VCaP (cell line): ENCODE data around the gene LDB3.

Experiments
- H3K27ac ChIP-seq: fragments of 450-650 bp; 2 replicates; pipeline ENCODE4 v1.5.1; 2017
- TF ChIP-seq, protein P1 (sequence below): fragments of 450-650 bp; conservative IDR thresholded peaks from 2 replicates; pipeline ENCODE4 v1.5.1; 2017; ENCODE audit warnings: mild to moderate bottlenecking, moderate library complexity

LDB3 gene

GRCh38 chr10:86689146-86689545, 20.8 kb downstream of the LDB3 start:
- H3K27ac ChIP-seq, result no peak overlapping the region
- TF ChIP-seq, protein P1, sequence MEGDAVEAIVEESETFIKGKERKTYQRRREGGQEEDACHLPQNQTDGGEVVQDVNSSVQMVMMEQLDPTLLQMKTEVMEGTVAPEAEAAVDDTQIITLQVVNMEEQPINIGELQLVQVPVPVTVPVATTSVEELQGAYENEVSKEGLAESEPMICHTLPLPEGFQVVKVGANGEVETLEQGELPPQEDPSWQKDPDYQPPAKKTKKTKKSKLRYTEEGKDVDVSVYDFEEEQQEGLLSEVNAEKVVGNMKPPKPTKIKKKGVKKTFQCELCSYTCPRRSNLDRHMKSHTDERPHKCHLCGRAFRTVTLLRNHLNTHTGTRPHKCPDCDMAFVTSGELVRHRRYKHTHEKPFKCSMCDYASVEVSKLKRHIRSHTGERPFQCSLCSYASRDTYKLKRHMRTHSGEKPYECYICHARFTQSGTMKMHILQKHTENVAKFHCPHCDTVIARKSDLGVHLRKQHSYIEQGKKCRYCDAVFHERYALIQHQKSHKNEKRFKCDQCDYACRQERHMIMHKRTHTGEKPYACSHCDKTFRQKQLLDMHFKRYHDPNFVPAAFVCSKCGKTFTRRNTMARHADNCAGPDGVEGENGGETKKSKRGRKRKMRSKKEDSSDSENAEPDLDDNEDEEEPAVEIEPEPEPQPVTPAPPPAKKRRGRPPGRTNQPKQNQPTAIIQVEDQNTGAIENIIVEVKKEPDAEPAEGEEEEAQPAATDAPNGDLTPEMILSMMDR, result no peak

DNA sequence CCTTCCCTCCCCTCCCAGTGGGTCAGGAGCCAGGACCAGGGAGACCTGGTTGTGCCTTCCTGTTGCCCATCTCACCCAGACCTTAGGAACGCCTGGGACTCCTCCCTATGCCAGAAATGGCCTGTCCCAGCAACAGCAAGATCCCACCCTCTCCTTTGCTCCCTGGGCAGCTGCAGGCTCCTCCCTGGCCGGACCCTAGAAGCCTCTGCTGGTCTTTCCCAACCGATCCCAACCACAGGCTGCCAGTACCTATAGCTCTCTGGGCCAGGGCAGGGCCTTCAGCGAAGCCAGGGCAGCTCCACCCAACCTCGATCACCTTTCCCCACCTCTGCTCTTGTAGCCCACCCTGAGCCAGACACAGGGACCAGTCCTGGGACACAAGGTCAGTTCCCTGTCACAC, 21.9 kb downstream of the LDB3 start:
- TF ChIP-seq, protein P1, result no peak
- H3K27ac ChIP-seq, result no peak overlapping the region

GRCh38 chr10:86690657-86691084, 22.4 kb downstream of the LDB3 start:
- TF ChIP-seq, protein P1, result no peak
- H3K27ac ChIP-seq, result no peak overlapping the region

- TF ChIP-seq, protein P1, result no peak
Observed at GRCh38 chr10:86691333-86692022, 23.2 kb downstream of the LDB3 start.

DNA sequence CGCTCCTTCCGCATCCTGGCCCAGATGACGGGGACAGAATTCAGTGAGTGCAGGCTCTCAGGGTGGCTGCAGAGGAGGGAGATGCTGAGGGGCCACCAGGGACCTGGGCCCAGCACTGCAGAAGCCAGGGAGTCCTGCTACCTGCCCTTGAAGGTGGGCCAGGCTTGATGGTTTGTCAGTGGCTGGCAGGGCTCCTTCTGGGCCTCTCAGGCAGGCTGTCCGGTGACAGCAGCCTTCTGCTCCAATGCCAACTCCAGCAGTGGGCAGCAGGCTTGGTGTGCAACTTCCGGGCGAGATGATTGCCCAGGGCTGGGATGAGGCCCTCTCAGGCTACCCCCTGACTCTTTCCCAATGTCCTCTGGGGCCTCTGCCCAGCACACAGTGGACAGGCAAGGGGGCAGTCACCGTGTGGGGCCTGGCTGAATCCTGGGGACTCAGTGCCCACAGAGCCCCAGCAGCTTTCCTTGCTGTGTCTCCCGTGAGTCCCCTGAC, 23.8 kb downstream of the LDB3 start:
- TF ChIP-seq, protein P1, result no peak
- H3K27ac ChIP-seq, result no peak overlapping the region

More at GRCh38 chr10:86691333-86692022, 23.2 kb downstream of the LDB3 start:
- H3K27ac ChIP-seq, result no peak overlapping the region

- TF ChIP-seq, protein P1, result no peak
Observed at GRCh38 chr10:86692664-86693063, 24.4 kb downstream of the LDB3 start.

GRCh38 chr10:86693275-86693674, 25.0 kb downstream of the LDB3 start:
- TF ChIP-seq, protein P1, result no peak
- no peak overlapping the region for H3K27ac ChIP-seq

More at GRCh38 chr10:86692664-86693063, 24.4 kb downstream of the LDB3 start:
- no peak overlapping the region for H3K27ac ChIP-seq
